CD14-positive monocyte (primary cell): ENCODE measurements around the gene OTOR. TPM values are rescaled to one million over a fixed set of nuclear protein-coding genes. Genes with fewer than 3 reads are reported as not detected.
A peak's percentile ranks its signal among the peaks of the same experiment; 100 is the strongest.

ENCODE experiments used
- DNase-seq, 3 donors: peaks; one replicate each; pipeline ENCODE4 v3.0.0-alpha.2; 2011 to 2022
- H2AFZ ChIP-seq: 2 replicates; pipeline ENCODE4 v1.6.0; 2012; ENCODE audit warnings: mild to moderate bottlenecking, low read depth, low read length, inconsistent platforms; ENCODE audit not compliant: insufficient read depth, poor library complexity, severe bottlenecking
- H3K27ac ChIP-seq, 2 donors: 1 replicate in 1 of 2; 2 replicates in 1 of 2; pipeline ENCODE4 v1.5.1; 2012 to 2013; ENCODE audit warnings: low read length in 2 of 2, control low read depth in 1 of 2, inconsistent platforms in 1 of 2, low read depth in 1 of 2, mild to moderate bottlenecking in 1 of 2
- H3K27me3 ChIP-seq, 2 donors: one replicate each; pipeline versions ENCODE4 v1.6.0 to v1.6.1; 2011 to 2013; ENCODE audit warnings: low read length in 2 of 2; ENCODE audit not compliant: control insufficient read depth in 2 of 2, insufficient read depth in 2 of 2
- H3K36me3 ChIP-seq, 2 donors: replicated peaks in 1 of 2; 1 replicate in 1 of 2; 2 replicates in 1 of 2; pipeline versions ENCODE4 v1.5.1 to v1.6.1; 2012 to 2013; ENCODE audit warnings: low read length in 2 of 2, control low read depth in 1 of 2, inconsistent platforms in 1 of 2, mild to moderate bottlenecking in 1 of 2; ENCODE audit not compliant: insufficient read depth in 2 of 2, control insufficient read depth in 1 of 2
- H3K4me1 ChIP-seq, 2 donors: 1 replicate in 1 of 2; 2 replicates in 1 of 2; pipeline versions ENCODE4 v1.5.1 to v1.6.1; 2012 to 2013; ENCODE audit warnings: low read length in 2 of 2, control low read depth in 1 of 2, inconsistent platforms in 1 of 2, mild to moderate bottlenecking in 1 of 2, moderate library complexity in 1 of 2; ENCODE audit not compliant: insufficient read depth in 2 of 2, control insufficient read depth in 1 of 2
- H3K4me2 ChIP-seq: replicated peaks from 2 replicates; pipeline ENCODE3; 2012; ENCODE audit warnings: low read length, moderate library complexity, mild to moderate bottlenecking; ENCODE audit not compliant: poor library complexity, severe bottlenecking; ENCODE audit errors: extremely low read depth
- H3K4me3 ChIP-seq, 3 experiments: fragments of 200-600 bp in 1 of 3; sonication (generic) in 1 of 3; replicated peaks in 1 of 3; 1 replicate in 2 of 3; 2 replicates in 1 of 3; pipeline ENCODE4 v1.5.1; 2011 to 2013; ENCODE audit warnings: low read length in 3 of 3, mild to moderate bottlenecking in 3 of 3, control low read depth in 2 of 3, low read depth in 2 of 3, inconsistent platforms in 1 of 3, moderate library complexity in 1 of 3
- H3K79me2 ChIP-seq: 2 replicates; pipeline ENCODE4 v1.6.0; 2012; ENCODE audit warnings: mild to moderate bottlenecking, control low read depth, inconsistent platforms, low read length, moderate library complexity; ENCODE audit not compliant: insufficient read depth
- H3K9ac ChIP-seq: 2 replicates; pipeline ENCODE4 v1.6.0; 2017; ENCODE audit warnings: low read length, mild to moderate bottlenecking; ENCODE audit not compliant: insufficient read depth, poor library complexity, severe bottlenecking
- H3K9me3 ChIP-seq, 2 donors: replicated peaks in 1 of 2; 1 replicate in 1 of 2; 2 replicates in 1 of 2; pipeline versions ENCODE4 v1.5.1 to v1.6.1; 2012 to 2013; ENCODE audit warnings: low read length in 2 of 2, control low read depth in 1 of 2; ENCODE audit not compliant: control insufficient read depth in 1 of 2, insufficient read depth in 1 of 2
- H4K20me1 ChIP-seq: 2 replicates; pipeline ENCODE4 v1.6.0; 2012; ENCODE audit warnings: mild to moderate bottlenecking, low read length, control low read depth, moderate library complexity; ENCODE audit not compliant: insufficient read depth
- H3K27ac Mint-ChIP-seq, 7 donors: one replicate each; pipeline ENCODE4 v1.8.0; 2020; ENCODE audit warnings: mild to moderate bottlenecking in 7 of 7, mixed read lengths in 7 of 7, moderate library complexity in 6 of 7, inconsistent platforms in 2 of 7
- H3K27me3 Mint-ChIP-seq, 3 donors: one replicate each; pipeline ENCODE4 v1.8.0; 2021 to 2022; ENCODE audit warnings: low read depth in 3 of 3, mild to moderate bottlenecking in 3 of 3, mixed read lengths in 3 of 3, moderate library complexity in 3 of 3, inconsistent platforms in 1 of 3
- H3K36me3 Mint-ChIP-seq, 2 donors: one replicate each; pipeline ENCODE4 v1.8.0; 2020; ENCODE audit warnings: mixed read lengths in 2 of 2, inconsistent platforms in 1 of 2, mild to moderate bottlenecking in 1 of 2
- H3K4me1 Mint-ChIP-seq: one replicate; pipeline ENCODE4 v1.8.0; 2020; ENCODE audit warnings: mild to moderate bottlenecking, mixed read lengths
- H3K4me3 Mint-ChIP-seq, 2 donors: one replicate each; pipeline ENCODE4 v1.8.0; 2020; ENCODE audit warnings: mild to moderate bottlenecking in 2 of 2, mixed read lengths in 2 of 2, moderate library complexity in 1 of 2
- H3K9me3 Mint-ChIP-seq, 7 donors: one replicate each; pipeline ENCODE4 v1.8.0; 2020 to 2022; ENCODE audit warnings: mixed read lengths in 7 of 7, mild to moderate bottlenecking in 6 of 7, moderate library complexity in 6 of 7, inconsistent platforms in 2 of 7
- CTCF ChIP-seq: fragments of 200-600 bp; IDR thresholded peaks from one replicate; pipeline ENCODE4 v1.8.0; 2022; ENCODE audit warnings: antibody characterized with exemption, mild to moderate bottlenecking
- WGBS: methylation state at CpG from one replicate; pipeline ENCODE4 v1.1.5; 2013; ENCODE audit warnings: missing lambda C conversion rate; ENCODE audit not compliant: insufficient coverage; 5-methylcytosine and 5-hydroxymethylcytosine counted together
- intact Hi-C, 2 donors: fragments of 100-400 bp; cut with micrococcal nuclease; formaldehyde crosslinking; loops; one replicate each; pipeline versions ENCODE4 v1.15.0 to v1.15.1; 2023
- polyA plus RNA-seq, 3 donors: library from polyadenylated mRNA; depleted of rRNA in 1 of 3; unstranded in 2 of 3; stranded (reverse) in 1 of 3; fragments of 300-500 nt in 2 of 3; fragments of >200 nt in 1 of 3; fragmentation: Illumina TruSeq in 2 of 3; gene quantifications; 1 replicate in 2 of 3; 2 replicates in 1 of 3; pipeline ENCODE4 v1.2.3, GENCODE V29; 2012 to 2021

Gene OTOR
- polyA plus RNA-seq, 3 donors = not detected

DNA sequence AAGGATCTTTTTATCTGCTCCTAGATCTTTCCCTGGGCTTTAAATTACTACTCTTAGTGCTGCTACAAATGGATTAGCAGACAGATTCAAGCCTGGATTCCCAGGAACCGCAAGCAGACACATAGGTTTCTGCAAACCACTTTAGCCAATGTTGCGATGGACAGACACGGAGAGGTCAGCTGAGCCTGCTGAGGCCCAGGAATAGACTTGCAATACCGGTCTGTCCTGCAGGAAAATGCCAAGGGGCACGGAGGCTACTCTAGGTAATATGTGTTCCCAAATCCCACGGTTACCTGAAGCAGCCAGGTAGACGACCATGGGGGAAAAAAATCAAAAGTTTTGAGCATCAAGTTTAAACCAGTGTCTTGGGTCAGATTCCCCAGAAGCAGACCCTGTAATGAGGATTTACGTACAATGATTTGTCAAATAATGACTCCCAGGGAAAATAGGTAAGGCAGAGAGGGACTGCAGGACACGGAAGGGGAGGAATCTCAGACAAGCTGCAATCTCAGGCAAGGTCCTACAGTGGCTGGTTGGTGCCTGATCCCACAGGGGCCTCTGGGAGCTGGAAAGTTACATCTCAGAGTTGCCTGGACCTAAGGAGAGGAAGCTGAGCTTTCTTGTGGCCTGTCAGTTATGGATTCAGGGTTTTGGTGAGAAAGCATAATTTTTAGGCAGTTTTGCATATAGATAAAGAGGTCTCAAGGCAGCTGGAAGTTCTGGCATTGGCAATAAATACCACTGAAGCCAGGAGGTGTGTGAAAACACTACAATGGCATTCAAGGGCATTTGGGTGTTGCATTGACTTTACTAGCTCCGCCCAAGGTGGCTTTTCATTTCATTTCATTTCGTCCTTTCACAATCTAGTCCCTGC, 12.5 kb downstream of the OTOR start:
- 80% methylated on average over 9 of the region's 11 CpGs for WGBS
- no peaks in the 10 kb centered on the region for H3K79me2 ChIP-seq
- Mint-ChIP-seq H3K27me3 (peaks cover 2 to 4% (median 2%) of the 10 kb centered on the region in 3 donors), H3K36me3 (no peaks in the 10 kb centered on the region), H3K9me3 (peaks cover 2 to 5% (median 3%) of the 10 kb centered on the region in 7 donors), H3K4me3 (no peak overlapping the region), H3K4me1 (peaks cover 14% of the 10 kb centered on the region), H3K27ac (no peak overlapping the region)
- H4K20me1 ChIP-seq = no peaks in the 10 kb centered on the region
- peaks cover 0 to 10% of the 10 kb centered on the region in 2 donors for H3K4me1 ChIP-seq
- H2AFZ ChIP-seq = peak overlapping the region; percentile 17
- no peak for DNase-seq
- H3K27ac ChIP-seq = no peak overlapping the region
- intact Hi-C loops = loop anchor here in 1 of 2 donors (5.0 kb wide), 1 partner anchor 1053 kb away; no protein-coding TSS in a partner anchor
- H3K36me3 ChIP-seq = no peaks in the 10 kb centered on the region
- H3K9me3 ChIP-seq = peaks cover 0 to 6% of the 10 kb centered on the region in 2 donors
- H3K4me3 ChIP-seq = no peak overlapping the region
- no peak overlapping the region for H3K4me2 ChIP-seq
- no peak overlapping the region for H3K9ac ChIP-seq
- H3K27me3 ChIP-seq = peaks cover 0 to under 1% of the 10 kb centered on the region in 2 donors
- no peak for TF ChIP-seq CTCF

DNA sequence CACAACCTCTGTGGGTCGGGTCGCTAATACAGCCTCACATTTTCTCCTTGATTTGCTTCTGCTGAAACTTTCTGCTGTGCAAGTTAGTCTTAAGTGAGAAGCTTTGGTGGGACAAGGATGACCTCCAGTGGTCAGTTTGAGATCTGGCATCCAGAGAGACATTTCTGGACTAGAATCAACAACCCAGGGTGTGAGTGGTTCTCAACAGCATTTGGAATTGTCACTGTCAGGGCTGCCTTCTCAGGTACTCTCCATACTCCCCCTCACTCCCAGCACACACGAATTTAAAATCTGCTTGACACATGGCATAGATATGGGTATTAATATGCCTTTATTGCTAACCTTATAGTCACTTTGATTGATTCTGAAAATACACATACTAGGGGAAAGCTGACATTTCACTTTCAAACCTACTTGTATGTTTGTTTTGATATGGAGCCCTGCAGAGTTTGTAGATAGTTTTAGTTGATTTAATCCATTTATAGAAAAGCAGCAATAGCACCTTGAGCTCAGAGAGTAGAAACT, 13.2 kb downstream of the OTOR start:
- peaks cover 0 to 3% of the 10 kb centered on the region in 2 donors for H3K27me3 ChIP-seq
- Mint-ChIP-seq H3K9me3 (peaks cover 0 to 4% (median 3%) of the 10 kb centered on the region in 7 donors), H3K4me3 (no peak overlapping the region), H3K27me3 (peaks cover 2 to 6% (median 2%) of the 10 kb centered on the region in 3 donors), H3K27ac (no peak overlapping the region), H3K4me1 (peaks cover 14% of the 10 kb centered on the region), H3K36me3 (no peaks in the 10 kb centered on the region)
- no peak overlapping the region for H3K9ac ChIP-seq
- H3K4me2 ChIP-seq = no peak overlapping the region
- no peaks in the 10 kb centered on the region for H3K79me2 ChIP-seq
- peaks cover 0 to 3% of the 10 kb centered on the region in 2 donors for H3K9me3 ChIP-seq
- no peaks in the 10 kb centered on the region for H3K36me3 ChIP-seq
- H2AFZ ChIP-seq = peak overlapping the region; percentile 17
- no peak overlapping the region for H3K4me3 ChIP-seq
- H3K4me1 ChIP-seq = peaks cover 0 to 10% of the 10 kb centered on the region in 2 donors
- peak; percentile 25 to 46 (median 42) for DNase-seq
- no peak overlapping the region for H3K27ac ChIP-seq
- intact Hi-C loops = loop anchor here in 1 of 2 donors (5.0 kb wide), 1 partner anchor 1054 kb away; no protein-coding TSS in a partner anchor
- WGBS = no CpG with 5 or more reads among the region's 3 CpGs
- peak; percentile 72 for TF ChIP-seq CTCF
- no peaks in the 10 kb centered on the region for H4K20me1 ChIP-seq
